Right atrium auricular region (tissue), 2 donors: ENCODE results near the gene ARID3B. TPM values are rescaled to one million over a fixed set of nuclear protein-coding genes. Genes with fewer than 3 reads are reported as not detected.

Experiments used
- DNase-seq: peaks from one replicate; pipeline ENCODE4 v3.0.0-alpha.2; 2019; ENCODE audit warnings: low spot score
- H3K27ac ChIP-seq, 2 donors: fragments of 200-600 bp; sonication (generic); 1 replicate in 1 of 2; 2 replicates in 1 of 2; pipeline ENCODE4 v1.5.1; 2016 to 2019
- H3K27me3 ChIP-seq, 2 donors: fragments of 200-600 bp; sonication (generic); one replicate each; pipeline versions ENCODE4 v1.5.1 to v1.6.0; 2017 to 2019
- H3K36me3 ChIP-seq: fragments of 200-600 bp; sonication (generic); one replicate; pipeline ENCODE4 v1.5.1; 2016
- H3K4me1 ChIP-seq, 2 donors: fragments of 200-600 bp; sonication (generic); one replicate each; pipeline versions ENCODE4 v1.5.1 to v1.6.0; 2017 to 2019
- H3K4me3 ChIP-seq, 2 donors: fragments of 200-600 bp; sonication (generic); 1 replicate in 1 of 2; 2 replicates in 1 of 2; pipeline ENCODE4 v1.5.1; 2017 to 2019; ENCODE audit warnings: mild to moderate bottlenecking in 1 of 2, moderate library complexity in 1 of 2
- H3K9me3 ChIP-seq, 2 donors: fragments of 200-600 bp; sonication (generic); one replicate each; pipeline ENCODE4 v1.5.1; 2019
- total RNA-seq, 2 donors: library from RNA; depleted of rRNA; stranded (reverse); fragments of >200 nt; gene quantifications; one replicate each; pipeline ENCODE4 v1.1.0, GENCODE V29; 2016
- TF ChIP-seq, protein P1 (sequence below), 2 donors: fragments of 200-600 bp; sonication (generic); IDR thresholded peaks; one replicate each; pipeline ENCODE4 v1.5.1; 2019; ENCODE audit warnings: antibody characterized with exemption in 2 of 2

ARID3B gene
- total RNA-seq, 2 donors from 2014 or later = 1.8 to 3.5 TPM

DNA sequence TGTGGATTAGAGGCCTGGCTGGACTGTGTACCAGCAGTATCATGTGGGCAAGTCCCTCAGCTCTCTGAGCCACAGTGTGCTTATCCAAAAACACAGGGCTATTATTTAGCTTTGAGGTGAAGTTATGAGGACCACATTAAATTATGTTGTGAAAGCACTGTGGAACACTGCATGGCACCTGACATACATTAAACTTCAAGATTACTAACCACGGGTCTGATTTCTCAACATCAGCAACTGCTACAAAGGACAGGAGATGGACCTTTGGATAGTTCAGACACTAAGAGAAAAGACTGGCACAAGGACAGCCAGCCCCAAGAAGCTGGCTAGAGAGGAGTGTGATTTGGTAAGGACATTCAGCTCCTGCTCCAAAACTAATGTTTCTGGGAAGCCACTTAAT lies 96.0 kb downstream of the ARID3B start:
- Histone ChIP-seq H3K4me3 (no peak overlapping the region), H3K27ac (no peak overlapping the region), H3K36me3 (peaks cover 46% of the 10 kb centered on the region), H3K4me1 (peaks cover 0 to 3% of the 10 kb centered on the region in 2 donors), H3K9me3 (no peaks in the 10 kb centered on the region), H3K27me3 (no peaks in the 10 kb centered on the region)
- TF ChIP-seq, protein P1, sequence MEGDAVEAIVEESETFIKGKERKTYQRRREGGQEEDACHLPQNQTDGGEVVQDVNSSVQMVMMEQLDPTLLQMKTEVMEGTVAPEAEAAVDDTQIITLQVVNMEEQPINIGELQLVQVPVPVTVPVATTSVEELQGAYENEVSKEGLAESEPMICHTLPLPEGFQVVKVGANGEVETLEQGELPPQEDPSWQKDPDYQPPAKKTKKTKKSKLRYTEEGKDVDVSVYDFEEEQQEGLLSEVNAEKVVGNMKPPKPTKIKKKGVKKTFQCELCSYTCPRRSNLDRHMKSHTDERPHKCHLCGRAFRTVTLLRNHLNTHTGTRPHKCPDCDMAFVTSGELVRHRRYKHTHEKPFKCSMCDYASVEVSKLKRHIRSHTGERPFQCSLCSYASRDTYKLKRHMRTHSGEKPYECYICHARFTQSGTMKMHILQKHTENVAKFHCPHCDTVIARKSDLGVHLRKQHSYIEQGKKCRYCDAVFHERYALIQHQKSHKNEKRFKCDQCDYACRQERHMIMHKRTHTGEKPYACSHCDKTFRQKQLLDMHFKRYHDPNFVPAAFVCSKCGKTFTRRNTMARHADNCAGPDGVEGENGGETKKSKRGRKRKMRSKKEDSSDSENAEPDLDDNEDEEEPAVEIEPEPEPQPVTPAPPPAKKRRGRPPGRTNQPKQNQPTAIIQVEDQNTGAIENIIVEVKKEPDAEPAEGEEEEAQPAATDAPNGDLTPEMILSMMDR (IDR thresholded peaks at IDR 0.05) = no peak
- no peak for DNase-seq

DNA sequence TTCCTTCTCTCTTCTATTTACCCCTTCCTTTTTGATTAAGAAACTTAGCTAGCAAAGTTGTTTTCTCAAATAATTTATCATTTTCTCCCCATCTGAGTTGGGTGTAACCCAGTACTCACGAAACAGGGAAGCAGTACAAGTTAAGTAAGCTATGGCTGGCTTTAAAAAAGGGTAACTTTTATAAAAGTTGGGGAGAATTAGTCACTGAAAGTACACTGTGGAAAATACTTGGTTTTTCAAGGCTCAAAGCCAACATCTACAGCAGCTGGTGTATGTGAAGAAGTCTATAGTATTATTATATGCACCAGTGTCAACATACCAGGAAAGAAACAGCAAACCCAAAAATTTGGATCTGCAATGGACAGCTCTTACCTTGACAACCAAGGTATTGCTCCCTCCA lies 100.1 kb downstream of the ARID3B start:
- TF ChIP-seq, protein P1 (IDR thresholded peaks at IDR 0.05) = no peak
- H3K27me3 ChIP-seq = no peaks in the 10 kb centered on the region
- peaks cover 0 to 29% of the 10 kb centered on the region in 2 donors for H3K4me1 ChIP-seq
- H3K27ac ChIP-seq = no peak overlapping the region
- DNase-seq = no peak
- peaks cover 25% of the 10 kb centered on the region for H3K36me3 ChIP-seq
- no peak overlapping the region for H3K4me3 ChIP-seq
- H3K9me3 ChIP-seq = no peaks in the 10 kb centered on the region

DNA sequence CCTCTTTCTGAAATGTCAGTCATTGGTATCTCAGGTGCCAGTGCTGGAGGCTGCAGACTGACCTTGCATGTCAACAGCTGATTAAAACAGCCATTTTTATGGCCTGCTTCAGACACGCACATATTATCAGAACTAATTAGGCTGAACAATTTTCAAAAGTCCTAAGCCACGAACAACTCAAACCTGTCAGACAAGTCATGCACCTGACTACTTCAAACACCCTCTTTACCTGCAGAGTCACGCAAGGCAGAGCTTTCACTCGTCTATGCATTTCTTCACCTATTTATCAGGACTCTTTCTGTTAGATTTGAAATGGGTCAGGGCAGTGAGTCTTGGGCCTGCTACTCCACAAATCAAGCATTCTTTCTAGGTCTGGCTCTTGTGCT lies 101.3 kb downstream of the ARID3B start:
- TF ChIP-seq, protein P1 (IDR thresholded peaks at IDR 0.05) = no peak
- Histone ChIP-seq H3K4me1 (peaks cover 0 to 29% of the 10 kb centered on the region in 2 donors), H3K4me3 (no peak overlapping the region), H3K27ac (peak overlapping the region in 1 of 2 donors; percentile 27), H3K36me3 (peaks cover 15% of the 10 kb centered on the region), H3K27me3 (no peaks in the 10 kb centered on the region), H3K9me3 (no peaks in the 10 kb centered on the region)
- DNase-seq = no peak

DNA sequence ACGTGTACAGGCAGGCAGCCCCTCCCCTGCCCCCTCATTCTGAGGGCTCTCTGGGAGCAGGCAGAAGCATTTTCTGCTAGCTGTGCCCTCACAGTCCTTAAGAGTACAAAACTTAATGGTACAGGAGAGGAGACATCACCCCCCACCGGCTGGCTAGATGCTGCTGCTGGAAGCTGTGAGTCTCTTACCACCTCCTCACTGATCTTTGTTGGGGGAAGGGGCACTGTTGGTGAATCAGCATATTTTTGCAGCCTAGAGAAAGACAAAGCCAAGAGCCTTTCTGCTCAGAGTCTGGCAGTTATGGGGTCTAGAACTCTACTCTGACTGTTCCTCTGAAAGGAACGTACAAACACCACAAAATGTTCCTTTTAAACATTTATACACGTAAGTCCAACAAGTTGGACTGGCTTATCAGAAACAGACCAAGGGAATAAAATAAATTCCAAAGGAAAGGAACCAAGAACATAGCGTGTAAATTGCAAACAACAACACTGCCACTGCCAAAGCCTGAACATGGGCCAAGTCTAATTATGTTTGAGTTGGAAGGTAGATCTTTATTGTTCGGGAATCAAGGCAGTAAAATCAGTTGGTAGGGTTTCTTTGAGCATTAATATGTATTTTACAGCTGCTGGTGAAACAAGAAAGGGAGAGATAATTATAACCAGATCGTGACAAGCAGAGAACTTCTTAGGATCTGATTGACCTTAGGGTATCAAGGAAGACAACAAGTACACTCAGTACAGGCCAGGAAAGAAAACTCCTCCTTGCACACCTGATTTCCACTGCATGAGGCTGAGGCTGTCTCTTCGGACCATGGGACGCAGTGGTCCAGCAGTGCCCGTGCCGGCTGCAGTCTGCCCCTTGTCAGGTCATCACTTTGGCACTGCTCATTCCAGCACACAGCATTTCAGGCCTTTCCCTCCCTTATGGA lies 102.0 kb downstream of the ARID3B start:
- no peaks in the 10 kb centered on the region for H3K27me3 ChIP-seq
- H3K9me3 ChIP-seq = no peaks in the 10 kb centered on the region
- peak overlapping the region in 1 of 2 donors; percentile 27 for H3K27ac ChIP-seq
- H3K4me1 ChIP-seq = peaks cover 0 to 29% of the 10 kb centered on the region in 2 donors
- DNase-seq = no peak
- H3K36me3 ChIP-seq = peaks cover 15% of the 10 kb centered on the region
- TF ChIP-seq, protein P1 (IDR thresholded peaks at IDR 0.05) = no peak
- H3K4me3 ChIP-seq = no peak overlapping the region

DNA sequence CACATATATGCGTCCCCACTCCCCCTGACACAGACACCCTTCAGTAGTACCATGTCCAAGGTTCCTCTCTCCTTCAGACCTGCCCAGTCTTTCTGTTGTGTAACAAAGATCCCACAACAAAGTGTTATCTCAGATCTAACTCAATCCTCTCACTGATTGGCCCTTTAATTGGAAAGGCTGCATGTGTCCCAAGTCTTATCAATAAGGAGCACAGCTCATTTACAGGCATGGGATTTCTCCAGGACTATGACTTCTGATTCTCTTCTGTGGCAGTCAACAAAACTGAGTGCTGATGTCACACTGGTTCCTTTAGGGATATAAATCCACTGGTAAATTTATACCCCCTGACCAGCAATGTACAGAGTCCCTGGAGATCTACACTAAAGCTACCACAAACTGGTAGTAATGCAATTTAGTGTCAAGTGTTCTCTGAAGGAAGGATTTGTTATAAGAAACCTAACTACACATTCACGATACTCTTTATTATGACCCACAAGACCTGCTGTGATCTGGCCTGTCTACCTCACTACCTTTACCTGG lies 102.7 kb downstream of the ARID3B start:
- Histone ChIP-seq H3K36me3 (peaks cover 15% of the 10 kb centered on the region), H3K27me3 (no peaks in the 10 kb centered on the region), H3K27ac (peak overlapping the region in 1 of 2 donors; percentile 27), H3K4me1 (peaks cover 0 to 29% of the 10 kb centered on the region in 2 donors), H3K9me3 (no peaks in the 10 kb centered on the region), H3K4me3 (no peak overlapping the region)
- no peak for DNase-seq
- TF ChIP-seq, protein P1 (IDR thresholded peaks at IDR 0.05) = no peak
